Thyroid gland (tissue), 4 donors: ENCODE results near the gene FBXO4.

ENCODE experiments used
- CTCF ChIP-seq, 6 experiments: fragments of 200-600 bp in 3 of 6; fragments of 450-650 bp in 3 of 6; sonication (generic) in 3 of 6; IDR thresholded peaks; one replicate each; pipeline ENCODE4 v1.5.1; 2016 to 2019; ENCODE audit warnings: antibody characterized with exemption in 6 of 6, mild to moderate bottlenecking in 2 of 6, inconsistent platforms in 1 of 6, moderate library complexity in 1 of 6
- POLR2A ChIP-seq, 2 donors: fragments of 450-650 bp; IDR thresholded peaks; one replicate each; pipeline ENCODE4 v1.6.1; 2017; ENCODE audit warnings: antibody characterized with exemption in 2 of 2, mild to moderate bottlenecking in 2 of 2, moderate library complexity in 1 of 2

- no peak for TF ChIP-seq CTCF (IDR thresholded peaks at IDR 0.05)
- TF ChIP-seq POLR2A (IDR thresholded peaks at IDR 0.05): no peak
These were observed 10.5 kb downstream of the FBXO4 start for GRCh38 chr5:41935544-41935943.
